SJSA1 (cell line): ENCODE data around the gene FAM83B. TPM values are rescaled to one million over a fixed set of nuclear protein-coding genes. Genes with fewer than 3 reads are reported as not detected.

Source experiments
- DNase-seq, 2 experiments: peaks; one replicate each; pipeline ENCODE4 v3.0.0-alpha.2; 2015 to 2020; ENCODE audit warnings: low spot score in 2 of 2, low read depth in 1 of 2
- H3K27ac ChIP-seq: fragments of 250-450 bp; sonication (Bioruptor Pico); 2 replicates; pipeline ENCODE4 v1.5.1; 2020; ENCODE audit warnings: mild to moderate bottlenecking, moderate library complexity
- H3K27me3 ChIP-seq: fragments of 250-450 bp; sonication (Bioruptor Pico); replicated peaks from 2 replicates; pipeline ENCODE4 v1.5.1; 2020; ENCODE audit warnings: mild to moderate bottlenecking, moderate library complexity
- H3K36me3 ChIP-seq: fragments of 250-450 bp; sonication (Bioruptor Pico); 2 replicates; pipeline ENCODE4 v1.5.1; 2020; ENCODE audit warnings: mild to moderate bottlenecking
- H3K4me1 ChIP-seq: fragments of 250-450 bp; sonication (Bioruptor Pico); replicated peaks from 2 replicates; pipeline ENCODE4 v1.6.1; 2021; ENCODE audit warnings: mild to moderate bottlenecking
- H3K4me3 ChIP-seq: fragments of 250-450 bp; sonication (Bioruptor Pico); 2 replicates; pipeline ENCODE4 v1.5.1; 2020; ENCODE audit warnings: mild to moderate bottlenecking
- H3K9me3 ChIP-seq: fragments of 250-450 bp; sonication (Bioruptor Pico); replicated peaks from 2 replicates; pipeline ENCODE4 v1.5.1; 2020; ENCODE audit warnings: mild to moderate bottlenecking
- total RNA-seq: library from RNA; depleted of rRNA; stranded (reverse); fragments of >200 nt; shearing (Covaris generic); gene quantifications from 2 replicates; pipeline ENCODE4 v1.2.3, GENCODE V29; 2014

FAM83B gene
- total RNA-seq, 1 experiment from 2014 or later = not detected

- no peaks in the 10 kb centered on the region for H3K36me3 ChIP-seq
- no peaks in the 10 kb centered on the region for H3K9me3 ChIP-seq
- no peak overlapping the region for H3K4me3 ChIP-seq
- DNase-seq = no peak
- H3K4me1 ChIP-seq = no peaks in the 10 kb centered on the region
- H3K27ac ChIP-seq = no peak overlapping the region
- H3K27me3 ChIP-seq = no peaks in the 10 kb centered on the region
Observed at GRCh38 chr6:54897462-54898189, 51.1 kb downstream of the FAM83B start.

- Histone ChIP-seq H3K4me1 (no peaks in the 10 kb centered on the region), H3K4me3 (no peak overlapping the region), H3K9me3 (no peaks in the 10 kb centered on the region), H3K27ac (no peak overlapping the region), H3K27me3 (no peaks in the 10 kb centered on the region), H3K36me3 (no peaks in the 10 kb centered on the region)
- DNase-seq = no peak
Observed at GRCh38 chr6:54898767-54899166, 52.2 kb downstream of the FAM83B start.

GRCh38 chr6:54899442-54899841, 52.9 kb downstream of the FAM83B start:
- Histone ChIP-seq H3K4me1 (no peaks in the 10 kb centered on the region), H3K9me3 (no peaks in the 10 kb centered on the region), H3K27me3 (no peaks in the 10 kb centered on the region), H3K27ac (no peak overlapping the region), H3K36me3 (no peaks in the 10 kb centered on the region), H3K4me3 (no peak overlapping the region)
- DNase-seq = no peak

- no peak overlapping the region for H3K4me3 ChIP-seq
- H3K27ac ChIP-seq = no peak overlapping the region
Observed at GRCh38 chr6:54899986-54900385, 53.4 kb downstream of the FAM83B start.

GRCh38 chr6:54900666-54901065, 54.1 kb downstream of the FAM83B start:
- Histone ChIP-seq H3K4me1 (no peaks in the 10 kb centered on the region), H3K9me3 (no peaks in the 10 kb centered on the region), H3K27me3 (no peaks in the 10 kb centered on the region), H3K27ac (no peak overlapping the region), H3K36me3 (no peaks in the 10 kb centered on the region), H3K4me3 (no peak overlapping the region)
- DNase-seq = no peak

More at GRCh38 chr6:54899986-54900385, 53.4 kb downstream of the FAM83B start:
- no peak for DNase-seq
- no peaks in the 10 kb centered on the region for H3K27me3 ChIP-seq
- no peaks in the 10 kb centered on the region for H3K36me3 ChIP-seq
- H3K4me1 ChIP-seq = no peaks in the 10 kb centered on the region
- H3K9me3 ChIP-seq = no peaks in the 10 kb centered on the region

- H3K27ac ChIP-seq = no peak overlapping the region
- no peak for DNase-seq
Observed at GRCh38 chr6:54903884-54904283, 57.3 kb downstream of the FAM83B start.

GRCh38 chr6:54907355-54907754, 60.8 kb downstream of the FAM83B start:
- no peak for DNase-seq
- H3K27me3 ChIP-seq = no peaks in the 10 kb centered on the region
- H3K4me1 ChIP-seq = no peaks in the 10 kb centered on the region
- no peaks in the 10 kb centered on the region for H3K36me3 ChIP-seq
- no peak overlapping the region for H3K4me3 ChIP-seq
- H3K27ac ChIP-seq = no peak overlapping the region
- no peaks in the 10 kb centered on the region for H3K9me3 ChIP-seq

More at GRCh38 chr6:54903884-54904283, 57.3 kb downstream of the FAM83B start:
- Histone ChIP-seq H3K9me3 (no peaks in the 10 kb centered on the region), H3K27me3 (no peaks in the 10 kb centered on the region), H3K4me1 (no peaks in the 10 kb centered on the region), H3K36me3 (no peaks in the 10 kb centered on the region), H3K4me3 (no peak overlapping the region)

- Histone ChIP-seq H3K27ac (no peak overlapping the region), H3K36me3 (no peaks in the 10 kb centered on the region), H3K27me3 (no peaks in the 10 kb centered on the region), H3K4me1 (no peaks in the 10 kb centered on the region), H3K9me3 (no peaks in the 10 kb centered on the region), H3K4me3 (no peak overlapping the region)
- DNase-seq = no peak
Observed at GRCh38 chr6:54909184-54909583, 62.6 kb downstream of the FAM83B start.

- Histone ChIP-seq H3K4me3 (no peak overlapping the region), H3K36me3 (no peaks in the 10 kb centered on the region), H3K27me3 (no peaks in the 10 kb centered on the region), H3K4me1 (no peaks in the 10 kb centered on the region), H3K9me3 (no peaks in the 10 kb centered on the region), H3K27ac (no peak overlapping the region)
- DNase-seq = no peak
Observed at GRCh38 chr6:54910431-54910884, 63.9 kb downstream of the FAM83B start.

- Histone ChIP-seq H3K9me3 (no peaks in the 10 kb centered on the region), H3K27ac (no peak overlapping the region), H3K27me3 (no peaks in the 10 kb centered on the region), H3K4me1 (no peaks in the 10 kb centered on the region), H3K4me3 (no peak overlapping the region), H3K36me3 (no peaks in the 10 kb centered on the region)
- DNase-seq = no peak
Observed at GRCh38 chr6:54910921-54911320, 64.3 kb downstream of the FAM83B start.

GRCh38 chr6:54913211-54913610, 66.6 kb downstream of the FAM83B start:
- Histone ChIP-seq H3K27ac (no peak overlapping the region), H3K27me3 (no peaks in the 10 kb centered on the region), H3K36me3 (no peaks in the 10 kb centered on the region), H3K4me1 (no peaks in the 10 kb centered on the region), H3K4me3 (no peak overlapping the region), H3K9me3 (no peaks in the 10 kb centered on the region)
- DNase-seq = no peak

GRCh38 chr6:54916858-54917257, 70.3 kb downstream of the FAM83B start:
- H3K27ac ChIP-seq = no peak overlapping the region
- H3K4me1 ChIP-seq = no peaks in the 10 kb centered on the region
- H3K27me3 ChIP-seq = no peaks in the 10 kb centered on the region
- H3K4me3 ChIP-seq = no peak overlapping the region
- H3K36me3 ChIP-seq = no peaks in the 10 kb centered on the region
- no peak for DNase-seq
- no peaks in the 10 kb centered on the region for H3K9me3 ChIP-seq

- Histone ChIP-seq H3K27me3 (no peaks in the 10 kb centered on the region), H3K27ac (no peak overlapping the region), H3K9me3 (no peaks in the 10 kb centered on the region), H3K36me3 (no peaks in the 10 kb centered on the region), H3K4me1 (no peaks in the 10 kb centered on the region), H3K4me3 (no peak overlapping the region)
- no peak for DNase-seq
Observed at GRCh38 chr6:54920628-54921027, 74.1 kb downstream of the FAM83B start.

- H3K4me3 ChIP-seq = no peak overlapping the region
- no peaks in the 10 kb centered on the region for H3K4me1 ChIP-seq
- no peak overlapping the region for H3K27ac ChIP-seq
- DNase-seq = no peak
- H3K36me3 ChIP-seq = no peaks in the 10 kb centered on the region
- H3K27me3 ChIP-seq = no peaks in the 10 kb centered on the region
- H3K9me3 ChIP-seq = no peaks in the 10 kb centered on the region
Observed at GRCh38 chr6:54921891-54922290, 75.3 kb downstream of the FAM83B start.
